ENCODE measurements around the gene FLG.
"Not testable (repeated sequence)": the region's sequence is repeated elsewhere in the genome, so short reads cannot be mapped to it uniquely, and the experiment has no call there.

The FLG gene

GRCh38 chr1:152313970-152314369 is 11.1 kb downstream of the FLG start:
- Histone ChIP-seq H3K9ac (ENCODE audit: low read length) (no peak overlapping the region), H3K27me3 (ENCODE audit: control insufficient read depth, insufficient read depth, low read length) (no peaks in the 10 kb centered on the region), H3K4me1 (ENCODE audit: control insufficient read depth, insufficient read depth, low read length) (no peaks in the 10 kb centered on the region), H3K36me3 (ENCODE audit: control insufficient read depth, insufficient read depth, low read length) (no peaks in the 10 kb centered on the region), H3K27ac (ENCODE audit: low read depth, low read length) (no peak overlapping the region), H3K4me3 (ENCODE audit: low read length) (no peak overlapping the region)

GRCh38 chr1:152313319-152313801 is 11.7 kb downstream of the FLG start:
- H3K36me3 ChIP-seq (ENCODE audit: control insufficient read depth, insufficient read depth, low read length) = no peaks in the 10 kb centered on the region
- no peak overlapping the region for H3K9ac ChIP-seq (ENCODE audit: low read length)
- H3K4me3 ChIP-seq (ENCODE audit: low read length) = no peak overlapping the region
- no peaks in the 10 kb centered on the region for H3K27me3 ChIP-seq (ENCODE audit: control insufficient read depth, insufficient read depth, low read length)
- no peaks in the 10 kb centered on the region for H3K4me1 ChIP-seq (ENCODE audit: control insufficient read depth, insufficient read depth, low read length)
- no peak overlapping the region for H3K27ac ChIP-seq (ENCODE audit: low read depth, low read length)

GRCh38 chr1:152312169-152312568 is 12.9 kb downstream of the FLG start:
- not testable (repeated sequence) for H3K27me3 ChIP-seq (ENCODE audit: control insufficient read depth, insufficient read depth, low read length); H3K36me3 ChIP-seq (ENCODE audit: control insufficient read depth, insufficient read depth, low read length); H3K4me3 ChIP-seq (ENCODE audit: low read length); H3K4me1 ChIP-seq (ENCODE audit: control insufficient read depth, insufficient read depth, low read length); H3K9ac ChIP-seq (ENCODE audit: low read length); H3K27ac ChIP-seq (ENCODE audit: low read depth, low read length)

GRCh38 chr1:152309955-152310354 is 15.1 kb downstream of the FLG start:
- no peaks in the 10 kb centered on the region for H3K4me1 ChIP-seq (ENCODE audit: control insufficient read depth, insufficient read depth, low read length)
- H3K4me3 ChIP-seq (ENCODE audit: low read length) = no peak overlapping the region
- no peak overlapping the region for H3K27ac ChIP-seq (ENCODE audit: low read depth, low read length)
- no peaks in the 10 kb centered on the region for H3K36me3 ChIP-seq (ENCODE audit: control insufficient read depth, insufficient read depth, low read length)
- no peak overlapping the region for H3K9ac ChIP-seq (ENCODE audit: low read length)
- no peaks in the 10 kb centered on the region for H3K27me3 ChIP-seq (ENCODE audit: control insufficient read depth, insufficient read depth, low read length)

GRCh38 chr1:152309320-152309901 is 15.6 kb downstream of the FLG start:
- not testable (repeated sequence) for H3K9ac ChIP-seq (ENCODE audit: low read length); H3K27me3 ChIP-seq (ENCODE audit: control insufficient read depth, insufficient read depth, low read length); H3K4me1 ChIP-seq (ENCODE audit: control insufficient read depth, insufficient read depth, low read length); H3K27ac ChIP-seq (ENCODE audit: low read depth, low read length); H3K4me3 ChIP-seq (ENCODE audit: low read length); H3K36me3 ChIP-seq (ENCODE audit: control insufficient read depth, insufficient read depth, low read length)

GRCh38 chr1:152308758-152309157 is 16.3 kb downstream of the FLG start:
- H3K36me3 ChIP-seq (ENCODE audit: control insufficient read depth, insufficient read depth, low read length); H3K4me3 ChIP-seq (ENCODE audit: low read length); H3K27me3 ChIP-seq (ENCODE audit: control insufficient read depth, insufficient read depth, low read length); H3K27ac ChIP-seq (ENCODE audit: low read depth, low read length); H3K4me1 ChIP-seq (ENCODE audit: control insufficient read depth, insufficient read depth, low read length); H3K9ac ChIP-seq (ENCODE audit: low read length): not testable (repeated sequence)

- H3K36me3 ChIP-seq (ENCODE audit: control insufficient read depth, insufficient read depth, low read length); H3K4me3 ChIP-seq (ENCODE audit: low read length); H3K27me3 ChIP-seq (ENCODE audit: control insufficient read depth, insufficient read depth, low read length); H3K9ac ChIP-seq (ENCODE audit: low read length); H3K4me1 ChIP-seq (ENCODE audit: control insufficient read depth, insufficient read depth, low read length); H3K27ac ChIP-seq (ENCODE audit: low read depth, low read length): not testable (repeated sequence)
Measured at GRCh38 chr1:152307970-152308369, 17.1 kb downstream of the FLG start.

GRCh38 chr1:152306123-152306522 is 18.9 kb downstream of the FLG start:
- H3K27ac ChIP-seq (ENCODE audit: low read depth, low read length); H3K4me3 ChIP-seq (ENCODE audit: low read length); H3K9ac ChIP-seq (ENCODE audit: low read length); H3K27me3 ChIP-seq (ENCODE audit: control insufficient read depth, insufficient read depth, low read length); H3K4me1 ChIP-seq (ENCODE audit: control insufficient read depth, insufficient read depth, low read length); H3K36me3 ChIP-seq (ENCODE audit: control insufficient read depth, insufficient read depth, low read length): not testable (repeated sequence)

GRCh38 chr1:152304773-152305172 is 20.3 kb downstream of the FLG start:
- not testable (repeated sequence) for H3K27me3 ChIP-seq (ENCODE audit: control insufficient read depth, insufficient read depth, low read length); H3K9ac ChIP-seq (ENCODE audit: low read length); H3K27ac ChIP-seq (ENCODE audit: low read depth, low read length); H3K36me3 ChIP-seq (ENCODE audit: control insufficient read depth, insufficient read depth, low read length); H3K4me1 ChIP-seq (ENCODE audit: control insufficient read depth, insufficient read depth, low read length); H3K4me3 ChIP-seq (ENCODE audit: low read length)

- H3K4me1 ChIP-seq (ENCODE audit: control insufficient read depth, insufficient read depth, low read length); H3K27ac ChIP-seq (ENCODE audit: low read depth, low read length); H3K27me3 ChIP-seq (ENCODE audit: control insufficient read depth, insufficient read depth, low read length); H3K4me3 ChIP-seq (ENCODE audit: low read length); H3K9ac ChIP-seq (ENCODE audit: low read length); H3K36me3 ChIP-seq (ENCODE audit: control insufficient read depth, insufficient read depth, low read length): not testable (repeated sequence)
Measured at GRCh38 chr1:152303139-152303872, 21.7 kb downstream of the FLG start.

GRCh38 chr1:152256394-152256793 is 68.6 kb downstream of the FLG start:
- not testable (repeated sequence) for H3K36me3 ChIP-seq (ENCODE audit: control insufficient read depth, insufficient read depth, low read length); H3K27ac ChIP-seq (ENCODE audit: low read depth, low read length); H3K4me3 ChIP-seq (ENCODE audit: low read length); H3K4me1 ChIP-seq (ENCODE audit: control insufficient read depth, insufficient read depth, low read length); H3K27me3 ChIP-seq (ENCODE audit: control insufficient read depth, insufficient read depth, low read length); H3K9ac ChIP-seq (ENCODE audit: low read length)
